H9 (cell line): ENCODE data around the gene CD28. TPM values are rescaled to one million over a fixed set of nuclear protein-coding genes. Genes with fewer than 3 reads are reported as not detected.

Experiments used
- DNase-seq: peaks from one replicate; pipeline ENCODE4 v3.0.0-alpha.2; 2017
- H2AFZ ChIP-seq: one replicate; pipeline ENCODE4 v1.6.1; 2013; ENCODE audit warnings: mild to moderate bottlenecking, low read length, control low read depth, moderate library complexity
- H2AK5ac ChIP-seq: 2 replicates; pipeline ENCODE4 v1.6.1; 2013; ENCODE audit warnings: low read length, control low read depth, mixed read lengths; ENCODE audit not compliant: insufficient read length
- H2BK120ac ChIP-seq: one replicate; pipeline ENCODE4 v1.6.1; 2013; ENCODE audit warnings: low read depth, mild to moderate bottlenecking, low read length, control low read depth, inconsistent platforms; ENCODE audit not compliant: poor library complexity, severe bottlenecking
- H2BK12ac ChIP-seq: 2 replicates; pipeline ENCODE4 v1.6.1; 2013; ENCODE audit warnings: low read length, control low read depth, mixed read lengths, low read depth; ENCODE audit not compliant: insufficient read length
- H2BK15ac ChIP-seq: 2 replicates; pipeline ENCODE4 v1.6.1; 2013; ENCODE audit warnings: low read depth, low read length, control low read depth
- H2BK20ac ChIP-seq: one replicate; pipeline ENCODE4 v1.6.1; 2013; ENCODE audit warnings: low read depth, mild to moderate bottlenecking, low read length, control low read depth, inconsistent platforms; ENCODE audit not compliant: poor library complexity, severe bottlenecking
- H2BK5ac ChIP-seq: 2 replicates; pipeline ENCODE4 v1.6.1; 2013; ENCODE audit warnings: low read length, control low read depth, mixed read lengths; ENCODE audit not compliant: insufficient read length
- H3K14ac ChIP-seq: 2 replicates; pipeline ENCODE4 v1.6.1; 2013; ENCODE audit warnings: low read length, control low read depth; ENCODE audit not compliant: insufficient read depth
- H3K18ac ChIP-seq: 2 replicates; pipeline ENCODE4 v1.6.1; 2013; ENCODE audit warnings: low read depth, mild to moderate bottlenecking, mixed read lengths, low read length, control low read depth; ENCODE audit not compliant: insufficient read length
- H3K23ac ChIP-seq: 2 replicates; pipeline ENCODE4 v1.6.1; 2013; ENCODE audit warnings: low read length, control low read depth, mixed read lengths, low read depth; ENCODE audit not compliant: insufficient read length
- H3K23me2 ChIP-seq: 2 replicates; pipeline ENCODE4 v1.6.1; 2013; ENCODE audit warnings: low read depth, mild to moderate bottlenecking, mixed read lengths, low read length, control low read depth; ENCODE audit not compliant: insufficient read length, poor library complexity, severe bottlenecking
- H3K27ac ChIP-seq: 2 replicates; pipeline ENCODE4 v1.5.1; 2013; ENCODE audit warnings: low read length, control low read depth, mixed read lengths, low read depth; ENCODE audit not compliant: insufficient read length
- H3K27me3 ChIP-seq: 2 replicates; pipeline ENCODE4 v1.6.1; 2013; ENCODE audit warnings: low read length, control low read depth, inconsistent platforms; ENCODE audit not compliant: insufficient read depth
- H3K4ac ChIP-seq: 2 replicates; pipeline ENCODE4 v1.6.1; 2013; ENCODE audit warnings: low read depth, mild to moderate bottlenecking, control low read depth, inconsistent platforms, low read length, moderate library complexity
- H3K4me1 ChIP-seq: 2 replicates; pipeline ENCODE4 v1.6.1; 2013; ENCODE audit warnings: low read length, control low read depth, inconsistent platforms; ENCODE audit not compliant: insufficient read depth
- H3K4me2 ChIP-seq: 2 replicates; pipeline ENCODE4 v1.6.1; 2013; ENCODE audit warnings: low read length, control low read depth, mixed read lengths; ENCODE audit not compliant: insufficient read length, insufficient read depth
- H3K56ac ChIP-seq: 2 replicates; pipeline ENCODE4 v1.6.1; 2013; ENCODE audit warnings: low read depth, mild to moderate bottlenecking, mixed read lengths, low read length, control low read depth; ENCODE audit not compliant: insufficient read length
- H3K79me1 ChIP-seq: 2 replicates; pipeline ENCODE4 v1.6.1; 2013; ENCODE audit warnings: low read depth, mild to moderate bottlenecking, moderate library complexity, low read length, control low read depth, inconsistent platforms; ENCODE audit not compliant: insufficient read depth, poor library complexity, severe bottlenecking
- H3K79me2 ChIP-seq: 2 replicates; pipeline ENCODE4 v1.6.1; 2013; ENCODE audit warnings: low read length, control low read depth, inconsistent platforms; ENCODE audit not compliant: insufficient read depth
- H3K9ac ChIP-seq: 2 replicates; pipeline ENCODE4 v1.6.1; 2013; ENCODE audit warnings: low read length, control low read depth, mixed read lengths; ENCODE audit not compliant: insufficient read length; ENCODE audit errors: extremely low read depth
- H3K9me3 ChIP-seq: one replicate; pipeline ENCODE4 v1.6.1; 2013; ENCODE audit warnings: low read depth, low read length, inconsistent platforms; ENCODE audit not compliant: control insufficient read depth
- H3T11ph ChIP-seq: one replicate; pipeline ENCODE4 v1.6.1; 2013; ENCODE audit warnings: mild to moderate bottlenecking, low read length, control low read depth, inconsistent platforms
- H4K20me1 ChIP-seq: one replicate; pipeline ENCODE4 v1.6.1; 2013; ENCODE audit not compliant: control insufficient read depth, insufficient read length, insufficient read depth
- H4K5ac ChIP-seq: 2 replicates; pipeline ENCODE4 v1.6.1; 2013; ENCODE audit warnings: low read depth, mild to moderate bottlenecking, mixed read lengths, low read length, control low read depth; ENCODE audit not compliant: insufficient read length
- H4K8ac ChIP-seq: replicated peaks from 2 replicates; pipeline ENCODE4 v1.6.1; 2013; ENCODE audit warnings: low read length, control low read depth, mixed read lengths, low read depth; ENCODE audit not compliant: insufficient read length
- H4K91ac ChIP-seq: 2 replicates; pipeline ENCODE4 v1.6.1; 2013; ENCODE audit warnings: low read depth, mild to moderate bottlenecking, moderate library complexity, mixed read lengths, low read length, control low read depth; ENCODE audit not compliant: insufficient read length
- H3K27ac Mint-ChIP-seq, 3 experiments: 2 replicates in 2 of 3; 3 replicates in 1 of 3; pipeline ENCODE4 v1.8.0; 2020 to 2021; ENCODE audit warnings: mixed read lengths in 3 of 3, mild to moderate bottlenecking in 1 of 3, moderate library complexity in 1 of 3
- H3K27me3 Mint-ChIP-seq: 2 replicates; pipeline ENCODE4 v1.8.0; 2021; ENCODE audit warnings: low read depth, mild to moderate bottlenecking, moderate library complexity, mixed read lengths
- H3K36me3 Mint-ChIP-seq, 3 experiments: 2 replicates in 2 of 3; 3 replicates in 1 of 3; pipeline ENCODE4 v1.8.0; 2020 to 2021; ENCODE audit warnings: low read depth in 3 of 3, mixed read lengths in 3 of 3; ENCODE audit not compliant: insufficient read depth in 1 of 3
- H3K4me1 Mint-ChIP-seq, 2 experiments: 2 replicates each; pipeline ENCODE4 v1.8.0; 2020; ENCODE audit warnings: mixed read lengths in 2 of 2
- H3K4me3 Mint-ChIP-seq, 2 experiments: 2 replicates in 1 of 2; 3 replicates in 1 of 2; pipeline ENCODE4 v1.8.0; 2020 to 2021; ENCODE audit warnings: mild to moderate bottlenecking in 2 of 2, mixed read lengths in 2 of 2, moderate library complexity in 1 of 2
- H3K9me3 Mint-ChIP-seq, 2 experiments: 2 replicates in 1 of 2; 3 replicates in 1 of 2; pipeline ENCODE4 v1.8.0; 2020; ENCODE audit warnings: mild to moderate bottlenecking in 2 of 2, mixed read lengths in 2 of 2, moderate library complexity in 1 of 2
- WGBS: extraction: QIAGEN DNeasy Blood & Tissue Kit; methylation state at CpG from one replicate; pipeline ENCODE4 v1.1.7; 2013; ENCODE audit warnings: missing lambda C conversion rate, low lambda C conversion rate, mixed read lengths; ENCODE audit not compliant: insufficient read length; ENCODE audit errors: extremely low coverage; 5-methylcytosine and 5-hydroxymethylcytosine counted together
- total RNA-seq: library from RNA; stranded (reverse); gene quantifications from 2 replicates; pipeline ENCODE4 v1.2.1, GENCODE V29; 2021
- TF ChIP-seq, protein P1 (sequence below): fragments of 200-600 bp; sonication (generic); conservative IDR thresholded peaks from 3 replicates; pipeline ENCODE4 v1.8.0; 2021; ENCODE audit warnings: antibody characterized with exemption, mild to moderate bottlenecking

Gene CD28
- total RNA-seq, 1 experiment from 2014 or later: not detected

DNA sequence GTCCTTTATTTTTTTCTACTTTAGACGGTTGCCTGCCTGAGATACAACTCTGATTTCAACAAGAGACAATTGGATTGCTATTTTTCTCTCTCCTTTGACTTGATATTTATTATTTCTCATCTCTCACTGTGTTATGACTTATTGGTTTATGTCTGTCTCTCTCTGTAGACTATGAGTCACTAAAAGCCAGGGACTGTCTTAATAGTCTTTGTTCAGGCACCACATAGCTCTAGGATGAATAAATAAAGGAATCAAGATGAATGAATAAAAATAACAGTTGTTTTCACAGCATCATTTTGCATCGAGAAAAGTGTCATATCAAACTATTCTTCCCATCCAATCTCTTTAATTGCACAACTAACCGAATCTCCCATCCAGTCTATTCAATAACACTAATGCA lies 31.4 kb upstream of the CD28 start:
- Histone ChIP-seq H3K56ac (no peak overlapping the region), H2AK5ac (no peak overlapping the region), H3K14ac (no peak overlapping the region), H3K23me2 (no peaks in the 10 kb centered on the region), H2BK15ac (no peak overlapping the region), H4K20me1 (no peaks in the 10 kb centered on the region), H3K27ac (no peak overlapping the region), H3K9me3 (no peaks in the 10 kb centered on the region), H3T11ph (no peak overlapping the region), H2BK5ac (no peak overlapping the region), H3K79me1 (no peaks in the 10 kb centered on the region), H4K91ac (no peak overlapping the region), H2BK120ac (no peak overlapping the region), H2AFZ (no peak overlapping the region), H3K27me3 (no peaks in the 10 kb centered on the region), H3K4ac (no peak overlapping the region), H3K18ac (no peak overlapping the region), H3K4me2 (no peak overlapping the region), H3K4me1 (no peaks in the 10 kb centered on the region), H3K79me2 (no peaks in the 10 kb centered on the region), H4K5ac (no peak overlapping the region), H3K23ac (no peak overlapping the region), H4K8ac (no peak overlapping the region), H3K9ac (no peak overlapping the region), H2BK20ac (no peak overlapping the region), H2BK12ac (no peak overlapping the region)
- 100% methylated on average over 1 of the region's 3 CpGs for WGBS
- Mint-ChIP-seq H3K27me3 (peaks cover 2% of the 10 kb centered on the region), H3K9me3 (peaks cover 5% of the 10 kb centered on the region in 2 experiments; a peak in 3 of 5 replicates), H3K36me3 (peaks cover 3 to 5% (median 4%) of the 10 kb centered on the region in 3 experiments; a peak in 2 of 7 replicates), H3K4me1 (no peaks in the 10 kb centered on the region), H3K27ac (no peak overlapping the region), H3K4me3 (no peak overlapping the region)
- DNase-seq: no peak
- TF ChIP-seq, protein P1, sequence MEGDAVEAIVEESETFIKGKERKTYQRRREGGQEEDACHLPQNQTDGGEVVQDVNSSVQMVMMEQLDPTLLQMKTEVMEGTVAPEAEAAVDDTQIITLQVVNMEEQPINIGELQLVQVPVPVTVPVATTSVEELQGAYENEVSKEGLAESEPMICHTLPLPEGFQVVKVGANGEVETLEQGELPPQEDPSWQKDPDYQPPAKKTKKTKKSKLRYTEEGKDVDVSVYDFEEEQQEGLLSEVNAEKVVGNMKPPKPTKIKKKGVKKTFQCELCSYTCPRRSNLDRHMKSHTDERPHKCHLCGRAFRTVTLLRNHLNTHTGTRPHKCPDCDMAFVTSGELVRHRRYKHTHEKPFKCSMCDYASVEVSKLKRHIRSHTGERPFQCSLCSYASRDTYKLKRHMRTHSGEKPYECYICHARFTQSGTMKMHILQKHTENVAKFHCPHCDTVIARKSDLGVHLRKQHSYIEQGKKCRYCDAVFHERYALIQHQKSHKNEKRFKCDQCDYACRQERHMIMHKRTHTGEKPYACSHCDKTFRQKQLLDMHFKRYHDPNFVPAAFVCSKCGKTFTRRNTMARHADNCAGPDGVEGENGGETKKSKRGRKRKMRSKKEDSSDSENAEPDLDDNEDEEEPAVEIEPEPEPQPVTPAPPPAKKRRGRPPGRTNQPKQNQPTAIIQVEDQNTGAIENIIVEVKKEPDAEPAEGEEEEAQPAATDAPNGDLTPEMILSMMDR: no peak
